ENCODE measurements around the gene SDCBP2.

The SDCBP2 gene

GRCh38 chr20:1308702-1309095, 20.2 kb downstream of the SDCBP2 start:
- TF ChIP-seq, protein P1, sequence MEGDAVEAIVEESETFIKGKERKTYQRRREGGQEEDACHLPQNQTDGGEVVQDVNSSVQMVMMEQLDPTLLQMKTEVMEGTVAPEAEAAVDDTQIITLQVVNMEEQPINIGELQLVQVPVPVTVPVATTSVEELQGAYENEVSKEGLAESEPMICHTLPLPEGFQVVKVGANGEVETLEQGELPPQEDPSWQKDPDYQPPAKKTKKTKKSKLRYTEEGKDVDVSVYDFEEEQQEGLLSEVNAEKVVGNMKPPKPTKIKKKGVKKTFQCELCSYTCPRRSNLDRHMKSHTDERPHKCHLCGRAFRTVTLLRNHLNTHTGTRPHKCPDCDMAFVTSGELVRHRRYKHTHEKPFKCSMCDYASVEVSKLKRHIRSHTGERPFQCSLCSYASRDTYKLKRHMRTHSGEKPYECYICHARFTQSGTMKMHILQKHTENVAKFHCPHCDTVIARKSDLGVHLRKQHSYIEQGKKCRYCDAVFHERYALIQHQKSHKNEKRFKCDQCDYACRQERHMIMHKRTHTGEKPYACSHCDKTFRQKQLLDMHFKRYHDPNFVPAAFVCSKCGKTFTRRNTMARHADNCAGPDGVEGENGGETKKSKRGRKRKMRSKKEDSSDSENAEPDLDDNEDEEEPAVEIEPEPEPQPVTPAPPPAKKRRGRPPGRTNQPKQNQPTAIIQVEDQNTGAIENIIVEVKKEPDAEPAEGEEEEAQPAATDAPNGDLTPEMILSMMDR (IDR thresholded peaks at IDR 0.05; ENCODE audit: extremely low read depth, missing control alignments), result no peak
- DNase-seq (ENCODE audit: low spot score), result no peak

DNA sequence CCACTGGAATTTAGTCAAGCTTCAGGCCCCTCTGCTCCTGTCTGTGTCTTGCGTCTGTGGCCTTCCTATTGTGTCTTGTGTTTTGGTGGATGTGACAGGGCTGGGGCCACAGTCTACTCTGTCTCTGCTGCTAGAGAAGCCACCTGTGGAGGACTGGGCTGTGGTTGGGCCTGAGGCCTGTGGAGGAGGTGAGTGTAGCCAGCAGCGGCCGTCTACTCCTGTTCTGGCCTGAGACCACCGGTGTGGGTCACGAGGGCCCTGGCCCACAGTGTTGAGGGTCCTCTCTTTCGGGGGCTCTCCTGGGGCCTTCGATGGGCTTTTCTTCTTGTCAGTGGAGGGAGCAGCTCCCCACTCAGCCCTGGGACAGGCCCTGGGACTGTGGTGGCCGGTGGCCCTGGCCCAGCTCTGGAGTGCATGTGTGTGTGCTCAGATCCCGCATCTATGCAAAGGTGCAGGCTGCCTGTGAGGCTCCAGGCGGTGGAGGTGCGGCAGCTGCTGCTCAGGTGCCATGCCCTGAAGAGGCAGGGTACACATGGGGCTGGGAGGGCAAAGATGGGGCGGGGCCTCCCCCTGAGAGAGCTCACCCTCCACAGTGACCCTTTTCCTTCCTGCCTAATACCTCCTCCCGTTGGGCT, 20.8 kb downstream of the SDCBP2 start:
- DNase-seq (ENCODE audit: low spot score), result no peak
- TF ChIP-seq, protein P1 (IDR thresholded peaks at IDR 0.05; ENCODE audit: extremely low read depth, missing control alignments), result no peak

DNA sequence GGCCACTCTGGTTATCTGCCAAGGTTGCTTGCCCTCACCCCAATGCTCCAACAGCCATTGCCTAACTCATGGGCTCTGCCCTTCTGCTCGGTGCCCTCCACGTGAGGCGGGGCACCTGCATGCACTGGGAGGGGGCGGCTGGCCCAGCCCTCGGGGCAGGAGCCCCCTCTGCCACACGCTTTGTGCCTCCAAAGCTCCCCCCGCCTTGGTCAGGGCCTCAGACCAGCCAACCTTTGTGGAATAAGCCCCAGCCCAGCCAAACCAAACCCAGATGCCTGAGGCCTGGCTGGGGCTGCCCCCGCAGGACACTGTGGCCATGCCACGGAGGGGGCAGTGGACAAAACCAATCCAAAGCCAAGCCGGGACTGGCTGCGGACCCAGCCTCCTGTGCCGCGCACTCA, 21.4 kb downstream of the SDCBP2 start:
- TF ChIP-seq, protein P1 (IDR thresholded peaks at IDR 0.05; ENCODE audit: extremely low read depth, missing control alignments), result no peak
- DNase-seq (ENCODE audit: low spot score), result no peak

GRCh38 chr20:1307171-1307570, 21.8 kb downstream of the SDCBP2 start:
- no peak for DNase-seq (ENCODE audit: low spot score)
- TF ChIP-seq, protein P1 (IDR thresholded peaks at IDR 0.05; ENCODE audit: extremely low read depth, missing control alignments), result no peak

DNA sequence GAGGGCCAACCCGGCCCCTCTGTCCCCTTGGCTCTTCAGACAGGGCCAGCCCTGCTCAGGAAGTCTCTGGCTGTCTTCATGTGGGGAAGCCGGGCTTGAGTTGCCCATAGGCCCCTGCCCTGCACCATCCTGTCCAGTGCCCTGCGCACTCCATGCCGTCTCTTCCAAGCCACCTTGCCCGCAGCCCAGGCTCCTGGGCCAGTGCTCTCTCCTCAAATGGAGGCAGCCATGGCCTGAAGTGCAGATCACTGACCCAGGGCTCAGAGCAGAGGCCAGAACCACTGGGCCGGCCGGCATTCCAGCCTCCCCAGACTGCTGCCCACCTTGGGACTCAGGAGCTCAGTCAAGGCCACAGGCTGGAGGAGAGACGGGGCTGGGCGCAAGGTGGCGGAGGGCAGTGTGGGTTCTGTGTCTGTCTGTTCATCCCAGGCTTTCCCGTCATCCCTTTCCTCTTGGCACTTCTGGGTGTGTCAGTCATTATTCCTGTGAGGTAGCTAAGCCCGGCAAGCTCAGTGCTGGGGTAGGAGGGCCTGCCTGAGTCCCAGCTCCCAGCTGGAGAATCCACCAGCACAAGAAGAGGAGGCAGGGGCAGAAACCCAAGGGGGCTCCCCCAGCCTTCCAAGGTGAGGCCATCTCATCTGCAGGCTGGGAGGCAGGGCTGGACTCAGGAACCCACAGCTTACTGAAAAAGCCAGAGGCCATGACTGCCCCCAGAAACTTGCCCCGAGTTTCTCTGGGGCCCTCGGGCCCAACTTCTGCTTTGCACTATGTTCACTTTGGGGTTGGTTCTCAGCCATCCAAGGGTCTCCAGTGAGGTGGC, 22.4 kb downstream of the SDCBP2 start:
- TF ChIP-seq, protein P1 (IDR thresholded peaks at IDR 0.05; ENCODE audit: extremely low read depth, missing control alignments), result no peak
- DNase-seq (ENCODE audit: low spot score), result no peak

DNA sequence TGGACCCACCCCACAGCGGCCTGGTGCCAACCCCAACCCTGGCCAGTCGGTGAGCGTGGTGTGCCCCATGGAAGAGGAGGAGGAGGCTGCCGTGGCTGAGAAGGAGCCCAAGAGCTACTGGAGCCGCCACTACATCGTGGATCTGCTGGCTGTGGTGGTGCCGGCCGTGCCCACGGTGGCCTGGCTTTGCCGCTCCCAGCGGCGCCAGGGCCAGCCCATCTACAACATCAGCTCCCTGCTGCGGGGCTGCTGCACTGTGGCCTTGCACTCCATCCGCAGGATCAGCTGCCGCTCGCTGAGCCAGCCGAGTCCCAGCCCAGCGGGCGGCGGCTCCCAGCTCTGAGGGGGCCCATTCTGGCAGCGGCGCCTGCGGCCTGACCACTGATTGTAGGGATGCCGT, 23.2 kb downstream of the SDCBP2 start:
- TF ChIP-seq, protein P1 (IDR thresholded peaks at IDR 0.05; ENCODE audit: extremely low read depth, missing control alignments), result no peak
- no peak for DNase-seq (ENCODE audit: low spot score)

GRCh38 chr20:1304710-1305515, 24.0 kb downstream of the SDCBP2 start:
- no peak for DNase-seq (ENCODE audit: low spot score)
- TF ChIP-seq, protein P1 (IDR thresholded peaks at IDR 0.05; ENCODE audit: extremely low read depth, missing control alignments), result no peak
